ENCODE results near the gene NR5A1. TPM values are rescaled to one million over a fixed set of nuclear protein-coding genes. Genes with fewer than 3 reads are reported as not detected.

NR5A1 gene
- polyA plus RNA-seq, 3 donors, result not detected

DNA sequence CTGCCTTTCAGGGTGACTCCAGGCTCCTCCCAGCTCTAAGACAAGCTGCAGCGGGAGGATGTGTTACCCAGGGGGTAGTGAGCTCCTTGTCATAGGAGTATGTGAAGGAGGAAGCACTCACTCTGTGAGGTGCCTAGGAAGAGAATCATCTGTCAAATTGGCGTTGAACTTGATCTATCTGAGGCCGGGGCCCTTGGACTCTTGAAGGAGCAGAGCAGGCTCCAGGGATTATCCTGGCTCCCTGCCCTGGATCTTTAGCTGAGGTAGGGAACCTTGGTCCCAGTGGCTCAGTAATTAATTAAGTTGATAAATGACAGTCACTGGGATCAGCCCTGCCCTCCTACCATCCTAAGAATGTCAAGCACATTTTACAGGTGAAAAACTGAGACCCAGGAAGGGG is 41.5 kb downstream of the NR5A1 start:
- peak overlapping the region in 1 of 7 donors; percentile 68 for H3K27ac Mint-ChIP-seq
- H3K27ac ChIP-seq (ENCODE audit: low read depth in 1 of 2, low read length in 2 of 2), result no peak overlapping the region
- WGBS (ENCODE audit: insufficient coverage), result 97% methylated on average over 3 of the region's 3 CpGs
- H3K27me3 ChIP-seq (ENCODE audit: control insufficient read depth in 2 of 2, insufficient read depth in 2 of 2, low read length in 2 of 2), result peaks cover 0 to 9% of the 10 kb centered on the region in 2 donors
- H3K4me3 ChIP-seq (replicated peaks in 1 of 3; ENCODE audit: low read depth in 2 of 3, low read length in 3 of 3), result no peak overlapping the region
- H3K4me2 ChIP-seq (replicated peaks; ENCODE audit: extremely low read depth, low read length, poor library complexity, severe bottlenecking), result no peak overlapping the region
- no peaks in the 10 kb centered on the region for H4K20me1 ChIP-seq (ENCODE audit: insufficient read depth, low read length)
- H3K4me3 Mint-ChIP-seq, result no peak overlapping the region
- peaks cover 2 to 9% (median 5%) of the 10 kb centered on the region in 7 donors for H3K9me3 Mint-ChIP-seq
- H3K79me2 ChIP-seq (ENCODE audit: insufficient read depth, low read length), result no peaks in the 10 kb centered on the region
- TF ChIP-seq, protein P1, sequence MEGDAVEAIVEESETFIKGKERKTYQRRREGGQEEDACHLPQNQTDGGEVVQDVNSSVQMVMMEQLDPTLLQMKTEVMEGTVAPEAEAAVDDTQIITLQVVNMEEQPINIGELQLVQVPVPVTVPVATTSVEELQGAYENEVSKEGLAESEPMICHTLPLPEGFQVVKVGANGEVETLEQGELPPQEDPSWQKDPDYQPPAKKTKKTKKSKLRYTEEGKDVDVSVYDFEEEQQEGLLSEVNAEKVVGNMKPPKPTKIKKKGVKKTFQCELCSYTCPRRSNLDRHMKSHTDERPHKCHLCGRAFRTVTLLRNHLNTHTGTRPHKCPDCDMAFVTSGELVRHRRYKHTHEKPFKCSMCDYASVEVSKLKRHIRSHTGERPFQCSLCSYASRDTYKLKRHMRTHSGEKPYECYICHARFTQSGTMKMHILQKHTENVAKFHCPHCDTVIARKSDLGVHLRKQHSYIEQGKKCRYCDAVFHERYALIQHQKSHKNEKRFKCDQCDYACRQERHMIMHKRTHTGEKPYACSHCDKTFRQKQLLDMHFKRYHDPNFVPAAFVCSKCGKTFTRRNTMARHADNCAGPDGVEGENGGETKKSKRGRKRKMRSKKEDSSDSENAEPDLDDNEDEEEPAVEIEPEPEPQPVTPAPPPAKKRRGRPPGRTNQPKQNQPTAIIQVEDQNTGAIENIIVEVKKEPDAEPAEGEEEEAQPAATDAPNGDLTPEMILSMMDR (IDR thresholded peaks at IDR 0.05), result no peak
- intact Hi-C loops (cut with micrococcal nuclease), result no loop called here
- H3K27me3 Mint-ChIP-seq (ENCODE audit: low read depth in 3 of 3), result peaks cover 7 to 23% (median 9%) of the 10 kb centered on the region in 3 donors
- DNase-seq, result no peak
- no peaks in the 10 kb centered on the region for H3K9me3 ChIP-seq (replicated peaks in 1 of 2; ENCODE audit: control insufficient read depth in 1 of 2, insufficient read depth in 1 of 2, low read length in 2 of 2)
- H3K4me1 Mint-ChIP-seq, result peaks cover 4% of the 10 kb centered on the region
- no peaks in the 10 kb centered on the region for H3K36me3 Mint-ChIP-seq
- H3K4me1 ChIP-seq (ENCODE audit: control insufficient read depth in 1 of 2, insufficient read depth in 2 of 2, low read length in 2 of 2), result no peaks in the 10 kb centered on the region
- H3K36me3 ChIP-seq (replicated peaks in 1 of 2; ENCODE audit: control insufficient read depth in 1 of 2, insufficient read depth in 2 of 2, low read length in 2 of 2), result no peaks in the 10 kb centered on the region
- H2AFZ ChIP-seq (ENCODE audit: insufficient read depth, low read depth, low read length, poor library complexity, severe bottlenecking), result no peak overlapping the region
- no peak overlapping the region for H3K9ac ChIP-seq (ENCODE audit: insufficient read depth, low read length, poor library complexity, severe bottlenecking)

DNA sequence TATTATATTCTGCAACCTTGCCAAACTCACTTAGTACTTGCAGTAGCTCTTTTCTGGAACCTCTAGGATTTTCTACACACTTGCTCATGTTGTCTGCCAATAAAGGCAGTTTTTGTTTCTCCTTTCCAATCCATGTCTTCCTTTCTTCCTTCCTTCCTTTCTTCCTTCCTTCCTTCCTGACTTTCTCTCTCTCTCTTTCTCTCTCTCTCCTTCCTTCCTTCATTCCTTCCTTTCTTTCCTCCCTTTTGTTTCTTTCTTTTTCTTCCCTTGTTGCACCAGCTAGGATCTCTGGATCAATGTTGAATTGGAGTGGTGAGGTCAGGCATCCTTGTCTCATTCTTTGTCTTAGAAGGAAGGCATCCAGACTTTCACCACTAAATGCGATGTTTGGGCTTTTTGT is 44.5 kb downstream of the NR5A1 start:
- no peak overlapping the region for H3K4me2 ChIP-seq (replicated peaks; ENCODE audit: extremely low read depth, low read length, poor library complexity, severe bottlenecking)
- TF ChIP-seq, protein P1 (IDR thresholded peaks at IDR 0.05), result no peak
- Mint-ChIP-seq H3K36me3 (no peaks in the 10 kb centered on the region), H3K27me3 (ENCODE audit: low read depth in 3 of 3) (peaks cover 10 to 22% (median 12%) of the 10 kb centered on the region in 3 donors), H3K27ac (no peak overlapping the region), H3K9me3 (peaks cover 2 to 9% (median 6%) of the 10 kb centered on the region in 7 donors), H3K4me1 (no peaks in the 10 kb centered on the region), H3K4me3 (no peak overlapping the region)
- intact Hi-C loops (cut with micrococcal nuclease), result no loop called here
- WGBS (ENCODE audit: insufficient coverage), result no CpG with 5 or more reads among the region's 1 CpG
- peaks cover 0 to 9% of the 10 kb centered on the region in 2 donors for H3K27me3 ChIP-seq (ENCODE audit: control insufficient read depth in 2 of 2, insufficient read depth in 2 of 2, low read length in 2 of 2)
- no peaks in the 10 kb centered on the region for H3K9me3 ChIP-seq (replicated peaks in 1 of 2; ENCODE audit: control insufficient read depth in 1 of 2, insufficient read depth in 1 of 2, low read length in 2 of 2)
- no peaks in the 10 kb centered on the region for H4K20me1 ChIP-seq (ENCODE audit: insufficient read depth, low read length)
- H3K4me1 ChIP-seq (ENCODE audit: control insufficient read depth in 1 of 2, insufficient read depth in 2 of 2, low read length in 2 of 2), result no peaks in the 10 kb centered on the region
- DNase-seq, result no peak
- H2AFZ ChIP-seq (ENCODE audit: insufficient read depth, low read depth, low read length, poor library complexity, severe bottlenecking), result no peak overlapping the region
- no peaks in the 10 kb centered on the region for H3K36me3 ChIP-seq (replicated peaks in 1 of 2; ENCODE audit: control insufficient read depth in 1 of 2, insufficient read depth in 2 of 2, low read length in 2 of 2)
- no peak overlapping the region for H3K4me3 ChIP-seq (replicated peaks in 1 of 3; ENCODE audit: low read depth in 2 of 3, low read length in 3 of 3)
- no peak overlapping the region for H3K27ac ChIP-seq (ENCODE audit: low read depth in 1 of 2, low read length in 2 of 2)
- no peaks in the 10 kb centered on the region for H3K79me2 ChIP-seq (ENCODE audit: insufficient read depth, low read length)
- no peak overlapping the region for H3K9ac ChIP-seq (ENCODE audit: insufficient read depth, low read length, poor library complexity, severe bottlenecking)
